ENCODE measurements around the gene INO80C.

Gene INO80C

DNA sequence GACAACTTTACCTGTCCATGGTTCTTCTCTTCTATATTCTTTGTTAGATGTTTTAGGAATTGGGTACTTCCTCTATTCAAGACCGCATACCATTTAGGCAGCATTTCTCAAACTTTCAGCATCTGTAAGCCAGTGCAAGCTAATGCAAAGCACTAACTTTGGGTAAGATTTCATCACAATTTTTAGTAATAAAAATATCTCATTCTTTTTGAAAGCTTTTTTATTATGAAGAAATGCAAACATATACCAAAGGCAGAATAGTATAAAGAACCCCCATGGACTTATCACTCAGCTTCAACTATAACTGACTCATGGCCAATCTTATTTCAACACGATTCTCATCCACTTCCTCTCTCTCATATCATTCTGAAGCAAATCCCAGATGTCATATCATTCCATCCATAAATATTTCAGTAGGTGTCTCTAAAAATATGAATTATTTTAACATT, 32.9 kb downstream of the INO80C start:
- Histone ChIP-seq H3K9ac (ENCODE audit: insufficient read length) (no peak overlapping the region), H3K4me3 (no peak overlapping the region), H3K9me3 (ENCODE audit: low read depth, low read length) (no peaks in the 10 kb centered on the region), H3K27ac (no peak overlapping the region), H3K36me3 (ENCODE audit: insufficient read depth, low read length) (no peaks in the 10 kb centered on the region)
- no peak for DNase-seq (ENCODE audit: low read depth, low spot score)
- no peak for TF ChIP-seq EZH2 (IDR thresholded peaks at IDR 0.05)

GRCh38 chr18:35463827-35464226, 33.9 kb downstream of the INO80C start:
- DNase-seq (ENCODE audit: low read depth, low spot score) = no peak
- H3K9ac ChIP-seq (ENCODE audit: insufficient read length) = no peak overlapping the region
- H3K36me3 ChIP-seq (ENCODE audit: insufficient read depth, low read length) = no peaks in the 10 kb centered on the region
- no peak overlapping the region for H3K27ac ChIP-seq
- H3K9me3 ChIP-seq (ENCODE audit: low read depth, low read length) = no peaks in the 10 kb centered on the region
- H3K4me3 ChIP-seq = no peak overlapping the region
- no peak for TF ChIP-seq EZH2 (IDR thresholded peaks at IDR 0.05)
- TF ChIP-seq FOXP2 (optimal IDR thresholded peaks at IDR 0.05; ENCODE audit: control extremely low read depth, extremely low read length, insufficient read depth) = no peak
- TF ChIP-seq POLR2AphosphoS5 (IDR thresholded peaks at IDR 0.05; ENCODE audit: borderline replicate concordance, low read depth, low read length) = no peak

GRCh38 chr18:35463050-35463449, 34.7 kb downstream of the INO80C start:
- no peak overlapping the region for H3K27ac ChIP-seq
- H3K36me3 ChIP-seq (ENCODE audit: insufficient read depth, low read length) = no peaks in the 10 kb centered on the region
- no peak overlapping the region for H3K9ac ChIP-seq (ENCODE audit: insufficient read length)
- H3K4me3 ChIP-seq = no peak overlapping the region
- no peak for DNase-seq (ENCODE audit: low read depth, low spot score)
- H3K9me3 ChIP-seq (ENCODE audit: low read depth, low read length) = no peaks in the 10 kb centered on the region
- TF ChIP-seq EZH2 (IDR thresholded peaks at IDR 0.05) (no peak), FOXP2 (optimal IDR thresholded peaks at IDR 0.05; ENCODE audit: control extremely low read depth, extremely low read length, insufficient read depth) (no peak), POLR2AphosphoS5 (IDR thresholded peaks at IDR 0.05; ENCODE audit: borderline replicate concordance, low read depth, low read length) (no peak)

- no peak overlapping the region for H3K27ac ChIP-seq
- no peak for DNase-seq (ENCODE audit: low read depth, low spot score)
- no peaks in the 10 kb centered on the region for H3K9me3 ChIP-seq (ENCODE audit: low read depth, low read length)
- no peak for TF ChIP-seq EZH2 (IDR thresholded peaks at IDR 0.05)
- TF ChIP-seq POLR2AphosphoS5 (IDR thresholded peaks at IDR 0.05; ENCODE audit: borderline replicate concordance, low read depth, low read length) = no peak
- no peak for TF ChIP-seq FOXP2 (optimal IDR thresholded peaks at IDR 0.05; ENCODE audit: control extremely low read depth, extremely low read length, insufficient read depth)
- H3K36me3 ChIP-seq (ENCODE audit: insufficient read depth, low read length) = no peaks in the 10 kb centered on the region
- H3K4me3 ChIP-seq = no peak overlapping the region
- no peak overlapping the region for H3K9ac ChIP-seq (ENCODE audit: insufficient read length)
Observed at GRCh38 chr18:35460736-35461161, 37.0 kb downstream of the INO80C start.

DNA sequence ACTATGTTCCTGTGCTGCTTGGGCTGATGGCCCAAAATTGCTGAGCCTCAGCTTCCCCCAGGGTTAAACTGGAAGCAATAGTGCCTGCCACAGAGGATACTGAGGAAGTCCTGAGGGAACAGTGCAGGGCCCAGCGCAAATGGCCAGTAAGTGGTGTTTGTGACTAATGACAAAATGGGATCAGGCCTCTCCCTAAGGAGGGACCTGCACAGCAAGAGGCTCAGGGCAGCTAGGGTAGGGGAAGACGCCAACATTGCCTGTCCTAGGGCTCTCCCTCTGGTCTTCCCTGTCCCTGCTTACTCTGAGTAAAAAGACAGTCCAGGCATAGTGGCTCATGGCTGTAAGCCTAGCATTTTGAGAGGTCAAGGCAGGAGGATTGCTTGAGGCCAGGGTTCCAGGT, 37.8 kb downstream of the INO80C start:
- Histone ChIP-seq H3K27ac (no peak overlapping the region), H3K4me3 (no peak overlapping the region), H3K9me3 (ENCODE audit: low read depth, low read length) (no peaks in the 10 kb centered on the region), H3K36me3 (ENCODE audit: insufficient read depth, low read length) (no peaks in the 10 kb centered on the region), H3K9ac (ENCODE audit: insufficient read length) (no peak overlapping the region)
- TF ChIP-seq EZH2 (IDR thresholded peaks at IDR 0.05) (no peak), POLR2AphosphoS5 (IDR thresholded peaks at IDR 0.05; ENCODE audit: borderline replicate concordance, low read depth, low read length) (no peak), FOXP2 (optimal IDR thresholded peaks at IDR 0.05; ENCODE audit: control extremely low read depth, extremely low read length, insufficient read depth) (no peak)
- no peak for DNase-seq (ENCODE audit: low read depth, low spot score)

DNA sequence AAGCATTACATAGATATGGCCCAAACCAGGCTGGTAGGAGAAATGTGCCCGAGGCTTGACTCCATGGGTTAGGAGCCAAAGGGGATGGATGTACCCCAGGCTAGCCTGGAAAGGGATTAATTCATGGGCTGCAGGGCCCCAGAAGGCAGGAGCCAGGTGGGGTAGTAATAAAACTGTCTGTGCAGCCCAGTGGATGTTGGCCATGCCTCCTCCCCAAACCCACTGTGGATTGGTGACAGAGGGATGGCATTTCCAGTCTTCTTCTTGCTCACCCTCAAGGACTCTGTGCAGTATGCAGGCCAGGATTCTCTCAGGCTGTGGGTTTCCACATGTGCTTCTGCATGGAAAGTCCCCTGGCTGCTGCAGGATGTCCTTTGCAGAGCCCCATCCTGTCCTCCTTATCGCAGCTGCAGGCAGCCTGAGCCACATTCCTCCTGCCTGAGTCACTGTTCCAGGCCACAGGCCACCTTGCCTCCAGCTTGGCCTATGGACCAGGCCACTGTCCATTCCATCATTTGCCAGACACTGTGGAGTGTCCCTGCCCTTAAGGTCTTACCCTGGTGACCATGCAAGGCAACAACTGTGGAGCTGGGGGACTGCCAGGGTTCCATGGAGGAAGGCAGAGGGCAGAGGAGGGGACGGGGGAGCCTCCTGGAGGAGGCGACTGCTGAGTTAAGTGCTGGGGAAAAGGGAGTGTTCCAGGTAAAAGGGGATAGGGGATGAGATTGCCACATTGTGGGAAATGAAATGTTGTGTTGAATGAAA, 38.9 kb downstream of the INO80C start:
- no peaks in the 10 kb centered on the region for H3K36me3 ChIP-seq (ENCODE audit: insufficient read depth, low read length)
- TF ChIP-seq EZH2 (IDR thresholded peaks at IDR 0.05) (no peak), POLR2AphosphoS5 (IDR thresholded peaks at IDR 0.05; ENCODE audit: borderline replicate concordance, low read depth, low read length) (no peak), FOXP2 (optimal IDR thresholded peaks at IDR 0.05; ENCODE audit: control extremely low read depth, extremely low read length, insufficient read depth) (no peak)
- no peaks in the 10 kb centered on the region for H3K9me3 ChIP-seq (ENCODE audit: low read depth, low read length)
- no peak overlapping the region for H3K9ac ChIP-seq (ENCODE audit: insufficient read length)
- no peak for DNase-seq (ENCODE audit: low read depth, low spot score)
- H3K27ac ChIP-seq = no peak overlapping the region
- no peak overlapping the region for H3K4me3 ChIP-seq

- Histone ChIP-seq H3K9me3 (ENCODE audit: low read depth, low read length) (no peaks in the 10 kb centered on the region), H3K4me3 (no peak overlapping the region), H3K36me3 (ENCODE audit: insufficient read depth, low read length) (no peaks in the 10 kb centered on the region), H3K9ac (ENCODE audit: insufficient read length) (no peak overlapping the region), H3K27ac (no peak overlapping the region)
- no peak for DNase-seq (ENCODE audit: low read depth, low spot score)
- TF ChIP-seq EZH2 (IDR thresholded peaks at IDR 0.05) = no peak
- TF ChIP-seq FOXP2 (optimal IDR thresholded peaks at IDR 0.05; ENCODE audit: control extremely low read depth, extremely low read length, insufficient read depth) = no peak
- TF ChIP-seq POLR2AphosphoS5 (IDR thresholded peaks at IDR 0.05; ENCODE audit: borderline replicate concordance, low read depth, low read length) = no peak
Observed at GRCh38 chr18:35458271-35458670, 39.5 kb downstream of the INO80C start.

DNA sequence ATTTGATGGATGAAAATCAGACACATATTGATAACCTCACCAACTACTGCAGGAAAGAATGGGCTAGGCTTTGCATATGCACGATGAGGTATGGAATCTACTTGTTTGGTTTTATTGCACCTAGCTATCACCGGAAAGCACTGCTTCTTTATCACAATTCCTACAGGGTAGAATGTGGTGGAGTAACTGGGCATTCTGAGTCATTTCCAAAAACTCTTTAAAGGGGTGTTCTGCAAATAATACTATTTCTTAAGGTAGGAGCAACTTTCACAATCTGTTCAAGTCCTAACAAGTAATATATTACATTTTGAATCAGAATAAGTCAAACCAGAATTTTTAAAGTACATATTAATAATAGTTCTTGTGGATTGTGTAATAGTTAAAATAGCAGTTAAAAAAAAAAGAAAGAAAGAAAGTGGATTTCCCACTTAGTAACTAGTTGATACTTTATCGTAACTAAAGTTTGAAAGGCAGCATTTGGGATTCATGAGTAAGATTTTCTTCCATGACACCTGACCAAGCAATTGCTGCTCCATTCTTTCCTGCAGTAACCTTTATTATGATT, 40.5 kb downstream of the INO80C start:
- no peak overlapping the region for H3K9ac ChIP-seq (ENCODE audit: insufficient read length)
- DNase-seq (ENCODE audit: low read depth, low spot score) = no peak
- H3K9me3 ChIP-seq (ENCODE audit: low read depth, low read length) = no peaks in the 10 kb centered on the region
- no peak overlapping the region for H3K27ac ChIP-seq
- H3K4me3 ChIP-seq = no peak overlapping the region
- TF ChIP-seq EZH2 (IDR thresholded peaks at IDR 0.05) (no peak), FOXP2 (optimal IDR thresholded peaks at IDR 0.05; ENCODE audit: control extremely low read depth, extremely low read length, insufficient read depth) (no peak), POLR2AphosphoS5 (IDR thresholded peaks at IDR 0.05; ENCODE audit: borderline replicate concordance, low read depth, low read length) (no peak)
- H3K36me3 ChIP-seq (ENCODE audit: insufficient read depth, low read length) = no peaks in the 10 kb centered on the region
